GM19468 (cell line): Measurements from ENCODE around the gene BNC2.

ENCODE experiments used
- ATAC-seq: cut with Tn5 transposase; IDR thresholded peaks from one replicate; pipeline ENCODE4 v1.9.1; 2021; ENCODE audit warnings: mild to moderate bottlenecking, moderate library complexity, moderate number of reproducible peaks; ENCODE audit not compliant: unreplicated experiment; ENCODE audit errors: extremely low read depth

Gene BNC2

DNA sequence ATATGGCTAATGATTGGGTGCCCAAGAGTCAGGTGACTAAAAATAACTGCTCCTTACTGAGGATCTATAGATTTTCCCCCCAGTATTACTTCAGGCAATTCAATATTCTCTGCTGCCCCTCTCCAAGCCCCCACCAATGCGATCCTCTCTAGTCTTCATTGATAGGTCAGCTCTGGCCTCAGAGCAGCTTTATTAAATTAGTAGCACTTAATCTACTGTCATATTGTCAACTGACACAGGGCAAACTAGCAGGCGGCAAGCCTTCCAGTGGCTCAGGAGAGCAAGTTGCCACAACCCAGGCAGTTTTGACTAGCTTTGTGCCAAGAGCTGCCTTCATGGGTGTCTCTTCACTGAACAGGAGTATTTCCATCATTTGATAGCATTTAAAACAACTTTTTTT, 462.9 kb downstream of the BNC2 start:
- ATAC-seq: no peak

DNA sequence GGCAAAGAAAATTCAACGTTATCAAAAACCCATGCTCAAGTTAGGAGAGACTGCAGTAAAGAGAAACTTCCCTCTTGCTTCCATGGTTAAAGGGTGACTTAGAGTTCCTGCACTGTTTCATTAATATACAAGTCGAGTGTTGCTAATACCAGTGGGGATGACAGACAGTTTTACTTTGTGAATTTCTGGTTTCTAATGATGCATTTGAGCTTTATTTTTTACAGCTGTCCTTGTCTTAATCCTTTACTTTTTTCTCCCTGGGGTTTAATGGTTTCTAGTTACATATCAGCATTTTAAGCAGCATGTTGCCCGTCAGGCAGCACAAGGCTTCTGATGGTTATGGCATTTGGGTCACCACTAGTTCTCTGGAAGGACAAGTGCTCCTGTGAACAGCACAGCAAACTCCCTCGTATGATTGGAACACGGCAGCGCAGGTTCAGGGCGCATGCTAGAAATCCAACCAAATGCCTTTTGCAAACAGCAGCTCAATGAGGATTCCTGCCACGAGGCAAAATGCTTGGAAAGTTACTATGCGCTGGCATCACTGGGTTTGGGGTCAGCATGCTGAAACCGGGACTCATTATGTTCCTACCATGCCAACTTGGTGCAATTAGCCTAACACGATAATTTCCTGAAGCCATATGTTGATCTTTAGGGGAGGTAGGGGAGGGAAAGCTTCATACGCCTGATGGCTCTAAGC, 463.8 kb downstream of the BNC2 start:
- ATAC-seq: no peak

DNA sequence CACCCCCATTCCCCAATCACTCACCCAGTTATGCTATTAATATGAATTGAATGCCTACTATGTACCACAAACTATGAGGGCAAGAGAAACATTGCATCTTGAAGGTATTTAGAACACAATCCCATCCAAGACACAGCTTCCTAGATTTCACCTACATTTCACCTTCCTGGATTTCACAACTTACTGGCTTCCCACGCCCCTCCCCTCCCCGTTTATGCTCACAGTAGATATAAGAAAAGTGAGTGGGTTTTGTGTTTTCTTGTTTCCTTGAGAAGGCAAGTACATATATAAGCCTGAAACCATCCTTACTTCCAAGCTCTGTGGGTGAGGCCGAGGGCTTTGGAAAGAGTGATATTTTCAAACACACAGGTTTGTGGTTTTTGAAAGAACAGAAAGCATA, 465.0 kb downstream of the BNC2 start:
- ATAC-seq: no peak

DNA sequence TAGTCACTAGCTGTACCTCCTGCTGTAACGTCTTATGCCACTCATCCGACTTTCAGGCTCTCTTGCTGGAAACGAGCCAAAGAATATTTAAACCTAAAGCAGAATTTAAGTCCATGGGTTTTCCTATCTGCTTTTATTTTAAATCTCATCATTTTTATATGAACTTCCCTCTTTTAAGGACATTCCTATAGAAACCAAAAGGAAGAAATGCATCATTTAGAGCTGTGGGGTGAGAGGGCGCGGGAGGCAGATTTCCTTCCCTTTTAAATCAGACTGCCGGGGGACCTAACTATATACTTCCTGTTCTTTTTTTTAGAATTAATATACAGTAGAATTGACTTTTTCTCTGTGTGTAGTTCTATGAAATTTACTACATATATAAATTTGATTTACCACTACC, 468.8 kb downstream of the BNC2 start:
- ATAC-seq: no peak

- ATAC-seq: no peak
These were observed 471.8 kb downstream of the BNC2 start for GRCh38 chr9:16398691-16399090.

DNA sequence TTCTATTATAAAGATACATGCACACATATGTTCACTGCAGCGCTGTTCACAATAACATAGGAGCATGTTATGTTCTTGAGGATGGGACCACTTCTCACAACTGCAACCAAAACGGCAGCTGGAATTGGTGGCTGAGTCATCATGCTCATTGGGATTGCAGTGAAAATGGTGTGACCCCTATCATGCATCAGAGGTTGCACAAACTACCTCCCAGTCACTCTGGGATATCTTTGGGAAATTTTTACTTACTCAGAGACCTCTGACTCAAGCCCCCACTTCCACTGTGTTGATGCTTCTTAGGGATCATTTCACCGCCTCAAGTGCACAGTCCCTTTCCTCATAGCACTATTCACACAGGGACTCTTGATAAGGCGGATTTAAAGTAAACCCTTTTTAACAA, 474.1 kb downstream of the BNC2 start:
- ATAC-seq: no peak

DNA sequence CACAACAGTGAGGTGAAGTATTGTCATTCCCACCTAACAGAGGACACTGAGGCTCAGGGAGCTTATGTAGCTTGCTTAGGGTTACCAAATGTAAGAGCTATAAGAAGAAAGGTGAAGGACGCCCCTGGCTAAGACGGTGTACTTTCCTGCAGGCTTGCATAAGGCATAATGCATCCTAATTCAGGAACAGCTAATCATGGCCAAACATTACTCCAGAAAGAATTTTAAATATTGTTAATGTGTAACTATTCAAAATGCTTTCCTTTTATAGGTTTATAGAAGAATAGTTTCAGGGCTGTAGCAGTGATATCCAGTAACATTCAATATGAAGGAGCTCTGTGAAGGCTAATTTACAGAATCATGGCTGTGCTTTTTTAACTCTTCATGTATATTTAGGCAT, 479.1 kb downstream of the BNC2 start:
- ATAC-seq: no peak

DNA sequence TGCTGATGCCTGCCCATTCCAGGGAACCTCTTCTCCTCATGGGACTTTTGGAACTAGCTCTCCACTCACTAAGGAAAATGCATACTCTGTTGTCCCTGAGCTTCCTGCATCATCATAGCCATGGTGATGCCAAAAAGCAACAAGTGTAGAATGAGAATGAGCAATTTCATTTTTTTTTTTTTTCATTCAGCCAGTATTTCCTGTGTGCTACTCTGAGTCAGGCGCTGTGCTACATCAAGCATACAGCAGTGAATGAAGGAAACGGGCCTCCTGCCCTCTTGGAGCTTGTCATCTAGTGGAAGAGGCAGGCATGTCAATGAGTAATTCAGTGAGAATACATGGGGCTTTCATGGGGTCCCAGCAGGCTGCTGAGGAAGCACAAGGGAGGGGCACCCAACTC, 483.1 kb downstream of the BNC2 start:
- ATAC-seq: no peak

DNA sequence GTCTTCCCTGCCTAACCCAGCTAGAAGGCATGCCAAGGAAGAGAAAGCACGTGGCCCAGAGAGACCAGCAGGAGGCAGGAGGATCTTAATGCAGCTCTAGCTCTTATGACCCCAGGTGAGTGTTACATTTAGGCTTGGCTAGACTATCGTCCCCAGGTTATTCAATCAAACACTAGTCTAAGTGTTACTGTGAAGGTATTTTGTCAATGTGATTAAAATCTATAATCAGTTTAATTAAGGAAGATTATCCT, 483.7 kb downstream of the BNC2 start:
- no peak for ATAC-seq

- no peak for ATAC-seq
These were observed 484.3 kb downstream of the BNC2 start for GRCh38 chr9:16386007-16386826.

- ATAC-seq: no peak
These were observed 484.9 kb downstream of the BNC2 start for GRCh38 chr9:16385590-16385989.

GRCh38 chr9:16384993-16385392, 485.5 kb downstream of the BNC2 start:
- ATAC-seq: no peak

DNA sequence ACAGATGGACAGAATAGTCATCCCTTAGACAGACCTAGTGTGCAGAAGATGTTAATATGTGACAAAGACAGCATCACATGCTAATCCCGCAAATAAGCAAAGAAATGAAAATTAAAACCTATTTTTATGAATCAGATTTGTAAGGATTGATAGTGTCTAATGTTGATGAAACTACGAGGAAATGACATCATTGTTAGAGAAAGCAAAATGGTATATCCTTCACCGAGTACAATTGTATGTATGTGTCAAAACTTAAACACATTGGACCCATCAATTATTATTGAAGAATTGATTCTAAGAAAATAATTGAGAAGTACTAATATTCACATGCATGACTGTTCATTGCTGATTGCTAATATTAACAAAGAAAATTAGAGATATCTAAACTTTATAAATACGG, 493.2 kb downstream of the BNC2 start:
- ATAC-seq: no peak

GRCh38 chr9:16371306-16371705, 499.2 kb downstream of the BNC2 start:
- no peak for ATAC-seq

GRCh38 chr9:16370647-16371046, 499.8 kb downstream of the BNC2 start:
- no peak for ATAC-seq

- ATAC-seq: no peak
These were observed 501.0 kb downstream of the BNC2 start for GRCh38 chr9:16369427-16369826.

DNA sequence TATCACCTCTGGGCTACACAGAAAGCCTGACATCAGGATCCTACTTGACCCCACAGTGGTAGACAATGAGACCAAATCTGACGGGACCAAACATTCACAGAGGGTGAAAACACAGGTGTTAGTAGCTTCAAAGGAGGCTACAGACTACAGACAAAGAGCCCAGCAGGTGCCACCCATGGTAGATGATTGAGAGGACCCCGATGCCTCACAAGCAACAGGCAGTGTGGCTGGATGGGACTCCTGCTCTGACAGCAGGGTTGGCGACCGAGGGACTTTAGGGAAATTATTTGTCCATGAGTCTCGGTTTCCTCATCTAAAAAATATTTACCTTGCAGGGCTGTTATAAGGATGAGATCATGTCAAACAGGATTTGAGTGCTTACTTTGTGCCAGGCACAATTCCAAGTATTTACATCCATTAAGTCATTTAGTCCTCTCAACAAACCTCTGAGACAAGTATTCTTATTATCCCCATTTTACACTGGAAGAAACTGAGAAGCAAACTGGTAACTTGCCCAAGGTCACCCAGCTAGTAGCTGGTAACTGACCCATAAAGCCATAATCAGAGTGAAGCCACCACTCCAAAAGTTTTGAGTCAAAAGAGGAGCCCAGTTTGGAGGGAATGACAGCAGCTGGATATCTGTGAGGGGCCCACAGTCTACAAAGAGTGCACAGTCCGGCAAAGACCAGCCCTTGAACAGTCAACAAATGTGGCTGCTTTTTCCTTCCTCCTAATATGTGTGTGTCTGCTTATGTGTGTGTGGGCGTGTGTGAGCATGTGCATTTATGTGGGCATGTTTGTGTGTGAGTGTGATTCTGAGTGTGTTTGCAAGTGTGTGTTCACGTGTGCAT, 502.0 kb downstream of the BNC2 start:
- ATAC-seq: no peak

- no peak for ATAC-seq
These were observed 502.8 kb downstream of the BNC2 start for GRCh38 chr9:16367605-16368231.

DNA sequence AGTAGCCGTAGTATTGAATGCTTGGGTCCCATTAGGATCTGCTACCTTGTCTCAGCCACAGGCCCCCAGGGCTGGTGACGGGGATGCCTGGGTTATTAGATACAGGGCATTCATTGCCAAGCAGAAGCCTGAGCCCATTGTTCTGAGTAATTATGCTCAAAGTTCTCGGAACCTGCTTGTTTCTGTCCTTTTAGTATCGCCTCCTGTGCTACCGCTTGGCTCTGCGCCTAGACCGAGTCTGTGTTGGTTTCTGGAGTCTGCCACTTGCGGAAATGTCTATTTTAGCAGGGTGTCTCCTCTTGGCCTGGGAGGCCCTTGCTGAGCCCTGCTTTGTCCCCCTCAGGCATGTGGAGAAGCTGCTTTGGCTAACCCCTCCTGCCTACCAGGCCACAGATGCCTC, 506.1 kb downstream of the BNC2 start:
- ATAC-seq: no peak

DNA sequence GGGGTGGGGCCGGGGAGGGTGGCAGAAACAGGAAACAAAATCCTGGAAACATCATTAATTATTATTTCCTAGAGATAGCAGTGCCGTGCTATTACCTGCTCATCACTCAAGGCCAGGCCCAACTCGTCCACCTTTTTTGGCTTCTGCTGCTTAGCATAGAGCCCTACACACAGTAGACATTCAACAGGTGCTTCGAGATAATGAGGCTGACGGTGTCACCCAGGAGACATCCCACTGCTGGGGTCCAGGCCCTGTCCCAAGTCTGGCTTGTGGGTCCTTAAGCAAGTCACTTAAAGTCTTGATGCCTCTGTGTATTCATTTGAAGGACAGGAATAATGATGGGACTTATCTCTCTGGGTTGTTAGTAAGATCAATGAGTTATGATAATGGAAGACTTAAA, 506.6 kb downstream of the BNC2 start:
- no peak for ATAC-seq
